HEK293T (cell line): ENCODE results near the gene RNFT2.

Experiments
- CTCF ChIA-PET: fragments of 350-600 bp; formaldehyde crosslinking; extraction: SDS; loops from one replicate; lab custom pipeline; 2021; ENCODE audit warnings: antibody characterized with exemption, inconsistent platforms; lab: Yijun Ruan, JAX
- POLR2A ChIA-PET: fragments of 350-600 bp; formaldehyde crosslinking; extraction: SDS; loops from one replicate; lab custom pipeline; 2020; ENCODE audit warnings: antibody characterized with exemption, inconsistent platforms; lab: Yijun Ruan, JAX
- DNase-seq: peaks from one replicate; pipeline ENCODE4 v3.0.0; 2012; ENCODE audit warnings: mixed read lengths; ENCODE audit errors: extremely low spot score
- ARNT ChIP-seq: fragments of 450-650 bp; IDR thresholded peaks from 2 replicates; pipeline ENCODE4 v1.6.1; 2017; ENCODE audit warnings: mild to moderate bottlenecking
- BHLHE40 ChIP-seq: fragments of 450-650 bp; IDR thresholded peaks from 2 replicates; pipeline ENCODE4 v1.6.1; 2016; ENCODE audit warnings: mild to moderate bottlenecking, moderate library complexity, borderline replicate concordance
- CTBP1 ChIP-seq: fragments of 450-650 bp; IDR thresholded peaks from 2 replicates; pipeline ENCODE4 v1.6.1; 2016; ENCODE audit warnings: borderline replicate concordance
- ELF4 ChIP-seq: fragments of 450-650 bp; IDR thresholded peaks from 2 replicates; pipeline ENCODE4 v1.6.1; 2017; ENCODE audit warnings: antibody characterized with exemption
- FOXA1 ChIP-seq: fragments of 450-650 bp; IDR thresholded peaks from 2 replicates; pipeline ENCODE4 v1.6.1; 2016; ENCODE audit warnings: mild to moderate bottlenecking
- FOXK2 ChIP-seq: fragments of 450-650 bp; IDR thresholded peaks from 2 replicates; pipeline ENCODE4 v1.6.1; 2016; ENCODE audit warnings: mild to moderate bottlenecking
- FOXM1 ChIP-seq: fragments of 450-650 bp; IDR thresholded peaks from 2 replicates; pipeline ENCODE4 v1.6.1; 2017; ENCODE audit warnings: mild to moderate bottlenecking, borderline replicate concordance
- HDGF ChIP-seq: fragments of 450-650 bp; IDR thresholded peaks from 2 replicates; pipeline ENCODE4 v1.6.1; 2017; ENCODE audit warnings: antibody characterized with exemption, borderline replicate concordance
- L3MBTL2 ChIP-seq: fragments of 450-650 bp; conservative IDR thresholded peaks from 2 replicates; pipeline ENCODE4 v1.6.1; 2016; ENCODE audit warnings: mild to moderate bottlenecking
- LEF1 ChIP-seq: fragments of 450-650 bp; IDR thresholded peaks from 2 replicates; pipeline ENCODE4 v1.6.1; 2017; ENCODE audit warnings: mild to moderate bottlenecking, borderline replicate concordance
- NFRKB ChIP-seq: fragments of 450-650 bp; IDR thresholded peaks from 2 replicates; pipeline ENCODE4 v1.6.1; 2016; ENCODE audit warnings: mild to moderate bottlenecking, moderate library complexity
- PKNOX1 ChIP-seq: fragments of 450-650 bp; IDR thresholded peaks from 2 replicates; pipeline ENCODE4 v1.6.1; 2016
- SP1 ChIP-seq: fragments of 450-650 bp; IDR thresholded peaks from 2 replicates; pipeline ENCODE4 v1.6.1; 2017
- SUZ12 ChIP-seq: fragments of 450-650 bp; IDR thresholded peaks from 2 replicates; pipeline ENCODE4 v1.6.1; 2016; ENCODE audit warnings: mild to moderate bottlenecking
- TARDBP ChIP-seq: fragments of 450-650 bp; IDR thresholded peaks from 2 replicates; pipeline ENCODE4 v1.6.1; 2016
- ZNF384 ChIP-seq: fragments of 450-650 bp; IDR thresholded peaks from 2 replicates; pipeline ENCODE4 v1.6.1; 2016

Gene RNFT2

GRCh38 chr12:116708826-116709756 lies 29.0 kb upstream of the RNFT2 start:
- POLR2A ChIA-PET = interaction anchor here (0.7 to 1.0 kb wide), 2 partner anchors 9 to 173 kb away, joined by 3 read pairs; no protein-coding TSS in a partner anchor
- TF ChIP-seq ELF4 (no peak), ZNF384 (no peak), NFRKB (no peak), SUZ12 (no peak), HDGF (no peak), FOXM1 (no peak), FOXK2 (no peak), CTBP1 (no peak), PKNOX1 (no peak), ARNT (no peak), TARDBP (no peak)

GRCh38 chr12:116709768-116710167 lies 28.3 kb upstream of the RNFT2 start:
- ChIA-PET CTCF (interaction anchor here (0.6 to 1.4 kb wide), 5 partner anchors 8 to 173 kb away, joined by 3 to 8 read pairs (median 3); no protein-coding TSS in a partner anchor), POLR2A (interaction anchor here (0.7 to 1.0 kb wide), 2 partner anchors 8 to 172 kb away, joined by 3 read pairs; no protein-coding TSS in a partner anchor)
- DNase-seq = no peak
- TF ChIP-seq ARNT (no peak), BHLHE40 (no peak), SUZ12 (no peak), SP1 (no peak), FOXM1 (no peak), LEF1 (no peak), L3MBTL2 (no peak)

More at GRCh38 chr12:116708826-116709756, 29.0 kb upstream of the RNFT2 start:
- CTCF ChIA-PET = interaction anchor here (0.6 to 1.4 kb wide), 6 partner anchors 9 to 173 kb away, joined by 3 to 8 read pairs (median 3); no protein-coding TSS in a partner anchor
- no peak for DNase-seq

- DNase-seq = no peak
- ChIA-PET POLR2A (no interaction called here), CTCF (interaction anchor here (1.4 kb wide), 1 partner anchor 172 kb away, joined by 8 read pairs; no protein-coding TSS in a partner anchor)
- TF ChIP-seq ELF4 = no peak
- no peak for TF ChIP-seq FOXA1
- no peak for TF ChIP-seq FOXK2
- TF ChIP-seq BHLHE40 = no peak
These were observed 27.6 kb upstream of the RNFT2 start for GRCh38 chr12:116710370-116711150.

- POLR2A ChIA-PET = interaction anchor here (0.6 kb wide), 1 partner anchor 121 kb away, joined by 3 read pairs; no protein-coding TSS in a partner anchor
- DNase-seq = peak; percentile 58
- TF ChIP-seq FOXA1 (no peak), L3MBTL2 (no peak), ARNT (no peak), PKNOX1 (no peak), NFRKB (no peak)
- CTCF ChIA-PET = interaction anchor here (0.6 to 1.6 kb wide), 7 partner anchors 8 to 1458 kb away, joined by 3 to 5 read pairs (median 3); no protein-coding TSS in a partner anchor
These were observed 25.4 kb upstream of the RNFT2 start for GRCh38 chr12:116712458-116713303.

GRCh38 chr12:116713527-116713926 lies 24.6 kb upstream of the RNFT2 start:
- POLR2A ChIA-PET = no interaction called here
- TF ChIP-seq SP1 = no peak
- TF ChIP-seq ZNF384 = no peak
- TF ChIP-seq NFRKB = no peak
- no peak for TF ChIP-seq HDGF
- no peak for TF ChIP-seq ARNT
- TF ChIP-seq FOXA1 = no peak
- no peak for TF ChIP-seq ELF4
- no peak for TF ChIP-seq CTBP1
- no peak for TF ChIP-seq PKNOX1
- TF ChIP-seq SUZ12 = no peak
- TF ChIP-seq L3MBTL2 = no peak
- TF ChIP-seq FOXM1 = no peak
- TF ChIP-seq BHLHE40 = no peak
- no peak for TF ChIP-seq TARDBP
- no peak for TF ChIP-seq LEF1
- no peak for TF ChIP-seq FOXK2
- CTCF ChIA-PET = interaction anchor here (0.8 to 1.6 kb wide), 3 partner anchors 9 to 166 kb away, joined by 3 read pairs; no protein-coding TSS in a partner anchor
- no peak for DNase-seq
